Measurements from ENCODE around the gene EPS8L1.

DNA sequence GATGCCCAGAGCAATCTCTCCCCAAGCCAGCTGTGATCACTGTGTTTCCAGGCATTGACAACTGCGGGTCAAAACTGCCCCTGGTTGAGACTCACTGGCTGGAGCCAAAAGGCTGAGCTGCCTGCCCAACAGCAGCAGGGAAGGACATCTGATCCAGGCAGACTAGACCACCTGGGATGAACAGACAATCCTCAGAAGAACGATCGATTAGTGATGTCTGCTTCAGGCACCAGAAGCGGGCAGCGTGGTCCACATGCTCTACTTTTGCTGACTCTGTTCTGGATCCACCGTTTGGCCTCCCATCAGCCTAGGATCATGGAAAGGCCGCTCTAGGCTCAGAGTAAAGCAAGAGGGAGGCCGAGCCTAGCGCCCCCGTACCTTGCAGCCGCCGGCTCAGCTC, 27.7 kb upstream of the EPS8L1 start:
- TF ChIP-seq EZH2 (IDR thresholded peaks at IDR 0.05) (no peak), POLR2AphosphoS5 (IDR thresholded peaks at IDR 0.05; ENCODE audit: borderline replicate concordance, low read depth, low read length) (no peak), FOXP2 (optimal IDR thresholded peaks at IDR 0.05; ENCODE audit: control extremely low read depth, extremely low read length, insufficient read depth) (no peak)
